ENCODE results near the gene STK40.

- TF ChIP-seq CTCF (IDR thresholded peaks at IDR 0.05; ENCODE audit: low read depth, low read length) (no peak), EZH2phosphoT487 (IDR thresholded peaks at IDR 0.05; ENCODE audit: low read depth) (no peak)
Measured at GRCh38 chr1:36320767-36321118, 65.0 kb downstream of the STK40 start.
